ENCODE data around the gene TEX26.

DNA sequence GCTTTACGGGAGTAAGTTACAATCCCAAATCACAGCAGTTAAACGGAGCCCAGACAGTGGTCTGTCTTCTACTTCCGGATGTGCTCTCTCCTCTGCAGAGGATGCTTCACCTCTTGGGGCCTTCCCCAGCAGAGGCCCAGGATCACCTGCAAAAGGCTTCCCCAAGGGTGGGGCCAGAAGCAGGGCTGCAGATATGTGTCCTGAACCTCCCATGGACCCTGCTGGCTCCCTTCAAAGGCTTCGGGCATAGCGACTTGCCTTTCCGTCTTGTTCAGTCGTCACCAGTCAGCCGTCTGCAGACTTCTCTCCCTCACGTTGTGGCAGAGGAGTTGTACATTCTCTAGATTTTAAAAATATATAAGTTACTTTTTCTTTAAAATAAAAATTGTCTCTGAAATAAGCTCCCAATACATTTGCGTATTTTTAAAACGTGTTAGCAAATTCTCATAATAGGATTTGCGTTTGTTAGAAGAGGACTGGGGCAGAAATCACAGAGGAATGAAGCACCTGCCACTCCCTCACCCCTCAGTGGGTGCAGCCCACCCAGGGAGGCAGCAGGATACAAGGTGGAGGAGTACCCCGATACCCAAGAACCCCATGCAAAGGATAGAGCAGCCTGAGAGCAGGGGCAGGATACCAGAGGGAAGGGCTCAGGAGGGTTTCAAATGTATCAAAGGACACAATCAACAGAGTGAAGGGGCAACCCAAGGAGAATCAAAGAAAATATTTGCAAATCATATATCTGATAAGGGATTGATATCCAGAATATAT lies 49.3 kb upstream of the TEX26 start:
- TF ChIP-seq, protein P1, sequence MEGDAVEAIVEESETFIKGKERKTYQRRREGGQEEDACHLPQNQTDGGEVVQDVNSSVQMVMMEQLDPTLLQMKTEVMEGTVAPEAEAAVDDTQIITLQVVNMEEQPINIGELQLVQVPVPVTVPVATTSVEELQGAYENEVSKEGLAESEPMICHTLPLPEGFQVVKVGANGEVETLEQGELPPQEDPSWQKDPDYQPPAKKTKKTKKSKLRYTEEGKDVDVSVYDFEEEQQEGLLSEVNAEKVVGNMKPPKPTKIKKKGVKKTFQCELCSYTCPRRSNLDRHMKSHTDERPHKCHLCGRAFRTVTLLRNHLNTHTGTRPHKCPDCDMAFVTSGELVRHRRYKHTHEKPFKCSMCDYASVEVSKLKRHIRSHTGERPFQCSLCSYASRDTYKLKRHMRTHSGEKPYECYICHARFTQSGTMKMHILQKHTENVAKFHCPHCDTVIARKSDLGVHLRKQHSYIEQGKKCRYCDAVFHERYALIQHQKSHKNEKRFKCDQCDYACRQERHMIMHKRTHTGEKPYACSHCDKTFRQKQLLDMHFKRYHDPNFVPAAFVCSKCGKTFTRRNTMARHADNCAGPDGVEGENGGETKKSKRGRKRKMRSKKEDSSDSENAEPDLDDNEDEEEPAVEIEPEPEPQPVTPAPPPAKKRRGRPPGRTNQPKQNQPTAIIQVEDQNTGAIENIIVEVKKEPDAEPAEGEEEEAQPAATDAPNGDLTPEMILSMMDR (IDR thresholded peaks at IDR 0.05; ENCODE audit: low read length), result no peak
- TF ChIP-seq EZH2phosphoT487 (IDR thresholded peaks at IDR 0.05; ENCODE audit: low read length) (no peak), EZH2 (optimal IDR thresholded peaks at IDR 0.05; ENCODE audit: low read depth, low read length) (no peak)

All from MM.1S (cell line).